Measurements from ENCODE around the gene SMG6. TPM values are rescaled to one million over a fixed set of nuclear protein-coding genes. Genes with fewer than 3 reads are reported as not detected.
"Not testable (repeated sequence)": the region's sequence is repeated elsewhere in the genome, so short reads cannot be mapped to it uniquely, and the experiment has no call there.

SMG6 gene
- total and polyA plus RNA-seq, 2 donors (not counting 1 experiment from before 2014, with no cell fraction given), result 10.6 to 35.5 TPM

GRCh38 chr17:2266865-2267228 lies 36.7 kb downstream of the SMG6 start:
- Histone ChIP-seq H4K20me1 (ENCODE audit: control insufficient read depth, insufficient read depth, low read length, poor library complexity, severe bottlenecking) (no peaks in the 10 kb centered on the region), H3K9ac (ENCODE audit: low read length) (peak overlapping the region; percentile 51), H3K79me2 (ENCODE audit: control insufficient read depth, insufficient read depth, low read length) (peaks cover 20% of the 10 kb centered on the region), H3K9me3 (ENCODE audit: control extremely low read depth in 1 of 3, control insufficient read depth in 2 of 3, insufficient read depth in 1 of 3, low read length in 2 of 3) (no peaks in the 10 kb centered on the region), H3K27me3 (replicated peaks in 1 of 4; ENCODE audit: control extremely low read depth in 1 of 4, control insufficient read depth in 3 of 4, insufficient read depth in 4 of 4, low read length in 3 of 4) (no peaks in the 10 kb centered on the region), H3K4me2 (replicated peaks; ENCODE audit: low read depth, low read length, poor library complexity, severe bottlenecking) (peak overlapping the region; percentile 57), H2AFZ (ENCODE audit: insufficient read depth, low read depth, low read length, poor library complexity, severe bottlenecking) (peak overlapping the region; percentile 42), H3K36me3 (replicated peaks in 1 of 2; ENCODE audit: control extremely low read depth in 1 of 2, control insufficient read depth in 1 of 2, extremely low read depth in 1 of 2, insufficient read depth in 2 of 2, low read length in 1 of 2) (peaks cover 1 to 13% of the 10 kb centered on the region in 2 experiments), H3K4me1 (ENCODE audit: control insufficient read depth in 2 of 2, insufficient read depth in 2 of 2, low read length in 2 of 2) (peaks cover 15 to 22% of the 10 kb centered on the region in 2 donors), H3K4me3 (ENCODE audit: control extremely low read depth in 1 of 5, extremely low read depth in 1 of 5, insufficient read depth in 1 of 5, low read depth in 2 of 5, low read length in 4 of 5) (no peak overlapping the region), H3K27ac (ENCODE audit: low read length in 2 of 2) (peak overlapping the region; percentile 78 to 90)
- DNase-seq, result no peak
- peaks cover 15% of the 10 kb centered on the region for H3K4me1 Mint-ChIP-seq
- TF ChIP-seq CTCF (IDR thresholded peaks at IDR 0.05), result no peak
- TF ChIP-seq EZH2 (IDR thresholded peaks at IDR 0.05; ENCODE audit: borderline replicate concordance, insufficient read depth, low read depth, low read length, poor library complexity, severe bottlenecking), result no peak
- ChIA-PET POLR2A (interaction anchor here (0.6 kb wide), 1 partner anchor 8 kb away, joined by 3 read pairs; no protein-coding TSS in a partner anchor), CTCF (interaction anchor here (0.5 to 3.4 kb wide), 5 partner anchors 21 to 392 kb away, joined by 3 to 20 read pairs (median 3); partner anchors contain the start of gene HIC1)
- peak overlapping the region; percentile 90 for H3K27ac Mint-ChIP-seq
- intact Hi-C loops (cut with micrococcal nuclease), result no loop called here
- peak overlapping the region; percentile 80 for H3K4me3 Mint-ChIP-seq
- no peak for ATAC-seq (ENCODE audit: low read depth)
- WGBS (ENCODE audit: insufficient coverage), result 71% methylated on average over 3 of the region's 3 CpGs
- H3K27me3 Mint-ChIP-seq, result no peaks in the 10 kb centered on the region
- H3K9me3 Mint-ChIP-seq (ENCODE audit: insufficient read depth), result no peaks in the 10 kb centered on the region

GRCh38 chr17:2266045-2266864 lies 37.3 kb downstream of the SMG6 start:
- ChIA-PET CTCF (interaction anchor here (0.5 to 3.4 kb wide), 4 partner anchors 21 to 393 kb away, joined by 3 to 20 read pairs (median 4); partner anchors contain the start of gene HIC1), POLR2A (interaction anchor here (0.6 kb wide), 1 partner anchor 51 kb away, joined by 3 read pairs; no protein-coding TSS in a partner anchor)
- peak overlapping the region; percentile 42 for H2AFZ ChIP-seq (ENCODE audit: insufficient read depth, low read depth, low read length, poor library complexity, severe bottlenecking)
- Mint-ChIP-seq H3K4me3 (peak overlapping the region; percentile 80), H3K27ac (peak overlapping the region; percentile 90), H3K4me1 (peaks cover 17% of the 10 kb centered on the region), H3K9me3 (ENCODE audit: insufficient read depth) (no peaks in the 10 kb centered on the region), H3K27me3 (no peaks in the 10 kb centered on the region)
- no peaks in the 10 kb centered on the region for H3K27me3 ChIP-seq (replicated peaks in 1 of 4; ENCODE audit: control extremely low read depth in 1 of 4, control insufficient read depth in 3 of 4, insufficient read depth in 4 of 4, low read length in 3 of 4)
- H3K4me2 ChIP-seq (replicated peaks; ENCODE audit: low read depth, low read length, poor library complexity, severe bottlenecking), result peak overlapping the region; percentile 57
- H3K4me3 ChIP-seq (ENCODE audit: control extremely low read depth in 1 of 5, extremely low read depth in 1 of 5, insufficient read depth in 1 of 5, low read depth in 2 of 5, low read length in 4 of 5), result peak overlapping the region in 2 of 5 experiments; percentile 26 to 27
- peak overlapping the region; percentile 51 for H3K9ac ChIP-seq (ENCODE audit: low read length)
- peaks cover 1 to 13% of the 10 kb centered on the region in 2 experiments for H3K36me3 ChIP-seq (replicated peaks in 1 of 2; ENCODE audit: control extremely low read depth in 1 of 2, control insufficient read depth in 1 of 2, extremely low read depth in 1 of 2, insufficient read depth in 2 of 2, low read length in 1 of 2)
- ATAC-seq (ENCODE audit: low read depth) (peak; percentile 83), DNase-seq (peak; percentile 69)
- WGBS (ENCODE audit: insufficient coverage), result 60% methylated on average over 1 of the region's 13 CpGs
- peaks cover 21% of the 10 kb centered on the region for H3K79me2 ChIP-seq (ENCODE audit: control insufficient read depth, insufficient read depth, low read length)
- H3K27ac ChIP-seq (ENCODE audit: low read length in 2 of 2), result peak overlapping the region; percentile 78 to 90
- TF ChIP-seq EZH2 (IDR thresholded peaks at IDR 0.05; ENCODE audit: borderline replicate concordance, insufficient read depth, low read depth, low read length, poor library complexity, severe bottlenecking), result no peak
- intact Hi-C loops (cut with micrococcal nuclease), result no loop called here
- H3K4me1 ChIP-seq (ENCODE audit: control insufficient read depth in 2 of 2, insufficient read depth in 2 of 2, low read length in 2 of 2), result peaks cover 15 to 22% of the 10 kb centered on the region in 2 donors
- no peaks in the 10 kb centered on the region for H4K20me1 ChIP-seq (ENCODE audit: control insufficient read depth, insufficient read depth, low read length, poor library complexity, severe bottlenecking)
- no peaks in the 10 kb centered on the region for H3K9me3 ChIP-seq (ENCODE audit: control extremely low read depth in 1 of 3, control insufficient read depth in 2 of 3, insufficient read depth in 1 of 3, low read length in 2 of 3)

GRCh38 chr17:2265166-2265565 lies 38.4 kb downstream of the SMG6 start:
- peak overlapping the region; percentile 42 for H2AFZ ChIP-seq (ENCODE audit: insufficient read depth, low read depth, low read length, poor library complexity, severe bottlenecking)
- H3K36me3 ChIP-seq (replicated peaks in 1 of 2; ENCODE audit: control extremely low read depth in 1 of 2, control insufficient read depth in 1 of 2, extremely low read depth in 1 of 2, insufficient read depth in 2 of 2, low read length in 1 of 2), result peaks cover 0 to 13% of the 10 kb centered on the region in 2 experiments
- POLR2A ChIA-PET; intact Hi-C loops (cut with micrococcal nuclease); H3K9ac ChIP-seq (ENCODE audit: low read length); H3K27me3 ChIP-seq (replicated peaks in 1 of 4; ENCODE audit: control extremely low read depth in 1 of 4, control insufficient read depth in 3 of 4, insufficient read depth in 4 of 4, low read length in 3 of 4); H3K4me3 ChIP-seq (ENCODE audit: control extremely low read depth in 1 of 5, extremely low read depth in 1 of 5, insufficient read depth in 1 of 5, low read depth in 2 of 5, low read length in 4 of 5); DNase-seq; H3K27me3 Mint-ChIP-seq; ATAC-seq (ENCODE audit: low read depth); H3K4me3 Mint-ChIP-seq; H3K9me3 ChIP-seq (ENCODE audit: control extremely low read depth in 1 of 3, control insufficient read depth in 2 of 3, insufficient read depth in 1 of 3, low read length in 2 of 3); H3K9me3 Mint-ChIP-seq (ENCODE audit: insufficient read depth); H4K20me1 ChIP-seq (ENCODE audit: control insufficient read depth, insufficient read depth, low read length, poor library complexity, severe bottlenecking): not testable (repeated sequence)
- peaks cover 21% of the 10 kb centered on the region for H3K79me2 ChIP-seq (ENCODE audit: control insufficient read depth, insufficient read depth, low read length)
- WGBS (ENCODE audit: insufficient coverage), result 92% methylated on average over 6 of the region's 10 CpGs
- H3K27ac Mint-ChIP-seq, result peak overlapping the region; percentile 20
- CTCF ChIA-PET, result interaction anchor here (1.1 to 3.4 kb wide), 4 partner anchors 18 to 210 kb away, joined by 3 to 20 read pairs (median 6); partner anchors contain the start of gene HIC1
- peaks cover 17% of the 10 kb centered on the region for H3K4me1 Mint-ChIP-seq
- H3K27ac ChIP-seq (ENCODE audit: low read length in 2 of 2), result peak overlapping the region in 1 of 2 donors; percentile 90
- H3K4me2 ChIP-seq (replicated peaks; ENCODE audit: low read depth, low read length, poor library complexity, severe bottlenecking), result peak overlapping the region; percentile 57
- peaks cover 15 to 23% of the 10 kb centered on the region in 2 donors for H3K4me1 ChIP-seq (ENCODE audit: control insufficient read depth in 2 of 2, insufficient read depth in 2 of 2, low read length in 2 of 2)

Data from B cell (primary cell).